ENCODE measurements around the gene PSMD13. TPM values are rescaled to one million over a fixed set of nuclear protein-coding genes. Genes with fewer than 3 reads are reported as not detected.

The PSMD13 gene
- total RNA-seq, 1 experiment from 2014 or later: 179 TPM

DNA sequence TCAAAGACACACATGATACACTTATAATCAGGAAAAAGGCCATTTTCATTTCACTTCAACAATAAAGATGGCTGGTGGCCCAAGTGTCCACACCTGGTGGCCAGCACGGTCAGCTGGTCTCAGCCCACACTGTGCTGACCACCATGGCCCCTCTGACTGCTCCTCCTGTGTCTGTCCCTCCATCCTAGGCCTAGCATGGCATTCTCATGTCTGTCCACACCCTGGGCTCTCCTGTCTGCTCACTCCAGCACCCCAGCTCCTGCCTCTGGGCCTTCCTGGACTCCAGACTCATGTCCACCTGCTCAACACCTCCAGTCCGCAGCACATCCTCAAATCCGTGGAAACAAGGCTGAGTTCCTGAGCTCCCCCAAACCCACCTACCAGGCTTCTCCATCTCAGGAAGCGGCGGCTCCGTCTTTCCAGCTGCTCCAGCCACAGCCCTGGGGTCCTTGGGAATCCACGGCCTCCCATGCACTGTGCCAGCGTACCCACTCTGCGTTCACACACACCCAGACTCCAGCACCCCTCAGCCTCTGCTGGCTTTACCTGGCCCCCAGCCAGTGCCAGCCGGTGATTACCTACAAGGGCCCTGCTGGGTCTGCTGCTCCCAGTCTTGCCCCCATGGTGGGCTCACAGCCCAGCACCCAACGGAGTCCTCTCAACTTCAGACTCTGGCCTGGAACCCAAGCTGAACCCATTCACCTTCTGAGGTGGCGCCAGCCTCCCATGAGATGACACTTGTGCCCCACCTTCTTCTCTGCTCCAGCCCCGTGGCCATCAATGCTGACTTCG is 14.6 kb upstream of the PSMD13 start:
- no peak overlapping the region for H3K9ac ChIP-seq (ENCODE audit: low read length)
- ChIA-PET RAD21 (ENCODE audit: low non-redundant PET in 1 of 2, low total read pairs in 2 of 2, uncharacterized antibody in 2 of 2, unreplicated experiment in 2 of 2) (no interaction called here), CTCF (no interaction called here), POLR2A (no interaction called here)
- intact Hi-C loops (cut with micrococcal nuclease): no loop called here
- no peak for TF ChIP-seq SRF (IDR thresholded peaks at IDR 0.05; ENCODE audit: low read depth)
- TF ChIP-seq, protein P1, sequence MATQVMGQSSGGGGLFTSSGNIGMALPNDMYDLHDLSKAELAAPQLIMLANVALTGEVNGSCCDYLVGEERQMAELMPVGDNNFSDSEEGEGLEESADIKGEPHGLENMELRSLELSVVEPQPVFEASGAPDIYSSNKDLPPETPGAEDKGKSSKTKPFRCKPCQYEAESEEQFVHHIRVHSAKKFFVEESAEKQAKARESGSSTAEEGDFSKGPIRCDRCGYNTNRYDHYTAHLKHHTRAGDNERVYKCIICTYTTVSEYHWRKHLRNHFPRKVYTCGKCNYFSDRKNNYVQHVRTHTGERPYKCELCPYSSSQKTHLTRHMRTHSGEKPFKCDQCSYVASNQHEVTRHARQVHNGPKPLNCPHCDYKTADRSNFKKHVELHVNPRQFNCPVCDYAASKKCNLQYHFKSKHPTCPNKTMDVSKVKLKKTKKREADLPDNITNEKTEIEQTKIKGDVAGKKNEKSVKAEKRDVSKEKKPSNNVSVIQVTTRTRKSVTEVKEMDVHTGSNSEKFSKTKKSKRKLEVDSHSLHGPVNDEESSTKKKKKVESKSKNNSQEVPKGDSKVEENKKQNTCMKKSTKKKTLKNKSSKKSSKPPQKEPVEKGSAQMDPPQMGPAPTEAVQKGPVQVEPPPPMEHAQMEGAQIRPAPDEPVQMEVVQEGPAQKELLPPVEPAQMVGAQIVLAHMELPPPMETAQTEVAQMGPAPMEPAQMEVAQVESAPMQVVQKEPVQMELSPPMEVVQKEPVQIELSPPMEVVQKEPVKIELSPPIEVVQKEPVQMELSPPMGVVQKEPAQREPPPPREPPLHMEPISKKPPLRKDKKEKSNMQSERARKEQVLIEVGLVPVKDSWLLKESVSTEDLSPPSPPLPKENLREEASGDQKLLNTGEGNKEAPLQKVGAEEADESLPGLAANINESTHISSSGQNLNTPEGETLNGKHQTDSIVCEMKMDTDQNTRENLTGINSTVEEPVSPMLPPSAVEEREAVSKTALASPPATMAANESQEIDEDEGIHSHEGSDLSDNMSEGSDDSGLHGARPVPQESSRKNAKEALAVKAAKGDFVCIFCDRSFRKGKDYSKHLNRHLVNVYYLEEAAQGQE (IDR thresholded peaks at IDR 0.05; ENCODE audit: low read depth): no peak
- TF ChIP-seq CBX3 (IDR thresholded peaks at IDR 0.05; ENCODE audit: low read depth): no peak
- no peak for TF ChIP-seq POLR2AphosphoS5 (IDR thresholded peaks at IDR 0.05; ENCODE audit: low read depth, low read length)
- TF ChIP-seq, protein P2, sequence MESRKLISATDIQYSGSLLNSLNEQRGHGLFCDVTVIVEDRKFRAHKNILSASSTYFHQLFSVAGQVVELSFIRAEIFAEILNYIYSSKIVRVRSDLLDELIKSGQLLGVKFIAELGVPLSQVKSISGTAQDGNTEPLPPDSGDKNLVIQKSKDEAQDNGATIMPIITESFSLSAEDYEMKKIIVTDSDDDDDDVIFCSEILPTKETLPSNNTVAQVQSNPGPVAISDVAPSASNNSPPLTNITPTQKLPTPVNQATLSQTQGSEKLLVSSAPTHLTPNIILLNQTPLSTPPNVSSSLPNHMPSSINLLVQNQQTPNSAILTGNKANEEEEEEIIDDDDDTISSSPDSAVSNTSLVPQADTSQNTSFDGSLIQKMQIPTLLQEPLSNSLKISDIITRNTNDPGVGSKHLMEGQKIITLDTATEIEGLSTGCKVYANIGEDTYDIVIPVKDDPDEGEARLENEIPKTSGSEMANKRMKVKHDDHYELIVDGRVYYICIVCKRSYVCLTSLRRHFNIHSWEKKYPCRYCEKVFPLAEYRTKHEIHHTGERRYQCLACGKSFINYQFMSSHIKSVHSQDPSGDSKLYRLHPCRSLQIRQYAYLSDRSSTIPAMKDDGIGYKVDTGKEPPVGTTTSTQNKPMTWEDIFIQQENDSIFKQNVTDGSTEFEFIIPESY (IDR thresholded peaks at IDR 0.05; ENCODE audit: extremely low read depth, insufficient replicate concordance, low read length): no peak
- TF ChIP-seq, protein P3, sequence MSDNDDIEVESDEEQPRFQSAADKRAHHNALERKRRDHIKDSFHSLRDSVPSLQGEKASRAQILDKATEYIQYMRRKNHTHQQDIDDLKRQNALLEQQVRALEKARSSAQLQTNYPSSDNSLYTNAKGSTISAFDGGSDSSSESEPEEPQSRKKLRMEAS (IDR thresholded peaks at IDR 0.05): no peak
- TF ChIP-seq JUND (IDR thresholded peaks at IDR 0.05): no peak
- TF ChIP-seq SP1 (IDR thresholded peaks at IDR 0.05; ENCODE audit: low read depth): no peak
- no peak for TF ChIP-seq FOSL1 (IDR thresholded peaks at IDR 0.05; ENCODE audit: low read depth)
- no peak for TF ChIP-seq RAD21 (IDR thresholded peaks at IDR 0.05; ENCODE audit: low read depth)
- no peak for TF ChIP-seq TCF7L2 (IDR thresholded peaks at IDR 0.05; ENCODE audit: borderline replicate concordance, extremely low read depth, insufficient read depth, insufficient read length)
- TF ChIP-seq EZH2phosphoT487 (IDR thresholded peaks at IDR 0.05; ENCODE audit: borderline replicate concordance): no peak
- TF ChIP-seq CEBPB (IDR thresholded peaks at IDR 0.05; ENCODE audit: low read depth): no peak
- TF ChIP-seq ZFX (IDR thresholded peaks at IDR 0.05): no peak
- TF ChIP-seq, protein P4, sequence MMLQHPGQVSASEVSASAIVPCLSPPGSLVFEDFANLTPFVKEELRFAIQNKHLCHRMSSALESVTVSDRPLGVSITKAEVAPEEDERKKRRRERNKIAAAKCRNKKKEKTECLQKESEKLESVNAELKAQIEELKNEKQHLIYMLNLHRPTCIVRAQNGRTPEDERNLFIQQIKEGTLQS (IDR thresholded peaks at IDR 0.05): no peak
- TF ChIP-seq SIN3A (IDR thresholded peaks at IDR 0.05; ENCODE audit: low read depth): no peak
- TF ChIP-seq ZNF274 (IDR thresholded peaks at IDR 0.05; ENCODE audit: low read depth, low read length): no peak
- no peak for TF ChIP-seq ELF1 (IDR thresholded peaks at IDR 0.05; ENCODE audit: borderline replicate concordance, low read depth)
- TF ChIP-seq YY1 (IDR thresholded peaks at IDR 0.05; ENCODE audit: extremely low read depth, insufficient replicate concordance, low read depth, low read length): no peak
- no peaks in the 10 kb centered on the region for H4K20me1 ChIP-seq (ENCODE audit: insufficient read depth)
- H3K4me1 ChIP-seq (ENCODE audit: control insufficient read depth in 1 of 2, insufficient read depth in 2 of 2, low read length in 2 of 2): peaks cover 0 to 8% of the 10 kb centered on the region in 2 experiments; a peak in 2 of 4 replicates
- no peaks in the 10 kb centered on the region for H3K9me2 ChIP-seq (ENCODE audit: insufficient read depth)
- no peaks in the 10 kb centered on the region for H3K9me3 ChIP-seq (ENCODE audit: control insufficient read depth in 1 of 2, insufficient read depth in 1 of 2, low read depth in 1 of 2, low read length in 2 of 2)
- no peak for DNase-seq (ENCODE audit: low read depth, low spot score)
- no peak for ATAC-seq
- no peak overlapping the region for H2AFZ ChIP-seq (ENCODE audit: low read depth, low read length, poor library complexity, severe bottlenecking)
- no peaks in the 10 kb centered on the region for H3K27me3 ChIP-seq (ENCODE audit: insufficient read depth, low read length)
- H3K79me2 ChIP-seq (ENCODE audit: insufficient read depth, low read length): no peaks in the 10 kb centered on the region
- no TSS peak for BruUV-seq (replicated peaks)
- H3K4me2 ChIP-seq (ENCODE audit: low read length): no peak overlapping the region
- no peaks in the 10 kb centered on the region for H3K36me3 ChIP-seq (ENCODE audit: control insufficient read depth in 1 of 2, insufficient read depth in 2 of 2, low read length in 2 of 2)
- no peak overlapping the region for H3K4me3 ChIP-seq (replicated peaks in 1 of 2; ENCODE audit: low read depth in 1 of 2, low read length in 2 of 2)
- no peak overlapping the region for H3K27ac ChIP-seq (ENCODE audit: low read depth, low read length)

All from HCT116 (cell line).